Fibroblast of mammary gland (primary cell): ENCODE results near the gene ARL6IP4.

Source experiments
- DNase-seq: peaks from one replicate; pipeline ENCODE4 v3.0.0-alpha.2; 2010; ENCODE audit warnings: low read depth
- H3K4me3 ChIP-seq: 2 replicates; pipeline ENCODE4 v1.5.1; 2011; ENCODE audit warnings: low read depth, mild to moderate bottlenecking, low read length, moderate library complexity; ENCODE audit not compliant: control insufficient read depth
- TF ChIP-seq, protein P1 (sequence below): conservative IDR thresholded peaks from 2 replicates; pipeline ENCODE4 v1.5.1; 2011; ENCODE audit warnings: low read depth, low read length, inconsistent platforms; ENCODE audit not compliant: control insufficient read depth, insufficient read depth

ARL6IP4 gene

GRCh38 chr12:122996621-122997342, 16.3 kb downstream of the ARL6IP4 start:
- no peak overlapping the region for H3K4me3 ChIP-seq
- TF ChIP-seq, protein P1, sequence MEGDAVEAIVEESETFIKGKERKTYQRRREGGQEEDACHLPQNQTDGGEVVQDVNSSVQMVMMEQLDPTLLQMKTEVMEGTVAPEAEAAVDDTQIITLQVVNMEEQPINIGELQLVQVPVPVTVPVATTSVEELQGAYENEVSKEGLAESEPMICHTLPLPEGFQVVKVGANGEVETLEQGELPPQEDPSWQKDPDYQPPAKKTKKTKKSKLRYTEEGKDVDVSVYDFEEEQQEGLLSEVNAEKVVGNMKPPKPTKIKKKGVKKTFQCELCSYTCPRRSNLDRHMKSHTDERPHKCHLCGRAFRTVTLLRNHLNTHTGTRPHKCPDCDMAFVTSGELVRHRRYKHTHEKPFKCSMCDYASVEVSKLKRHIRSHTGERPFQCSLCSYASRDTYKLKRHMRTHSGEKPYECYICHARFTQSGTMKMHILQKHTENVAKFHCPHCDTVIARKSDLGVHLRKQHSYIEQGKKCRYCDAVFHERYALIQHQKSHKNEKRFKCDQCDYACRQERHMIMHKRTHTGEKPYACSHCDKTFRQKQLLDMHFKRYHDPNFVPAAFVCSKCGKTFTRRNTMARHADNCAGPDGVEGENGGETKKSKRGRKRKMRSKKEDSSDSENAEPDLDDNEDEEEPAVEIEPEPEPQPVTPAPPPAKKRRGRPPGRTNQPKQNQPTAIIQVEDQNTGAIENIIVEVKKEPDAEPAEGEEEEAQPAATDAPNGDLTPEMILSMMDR: no peak

DNA sequence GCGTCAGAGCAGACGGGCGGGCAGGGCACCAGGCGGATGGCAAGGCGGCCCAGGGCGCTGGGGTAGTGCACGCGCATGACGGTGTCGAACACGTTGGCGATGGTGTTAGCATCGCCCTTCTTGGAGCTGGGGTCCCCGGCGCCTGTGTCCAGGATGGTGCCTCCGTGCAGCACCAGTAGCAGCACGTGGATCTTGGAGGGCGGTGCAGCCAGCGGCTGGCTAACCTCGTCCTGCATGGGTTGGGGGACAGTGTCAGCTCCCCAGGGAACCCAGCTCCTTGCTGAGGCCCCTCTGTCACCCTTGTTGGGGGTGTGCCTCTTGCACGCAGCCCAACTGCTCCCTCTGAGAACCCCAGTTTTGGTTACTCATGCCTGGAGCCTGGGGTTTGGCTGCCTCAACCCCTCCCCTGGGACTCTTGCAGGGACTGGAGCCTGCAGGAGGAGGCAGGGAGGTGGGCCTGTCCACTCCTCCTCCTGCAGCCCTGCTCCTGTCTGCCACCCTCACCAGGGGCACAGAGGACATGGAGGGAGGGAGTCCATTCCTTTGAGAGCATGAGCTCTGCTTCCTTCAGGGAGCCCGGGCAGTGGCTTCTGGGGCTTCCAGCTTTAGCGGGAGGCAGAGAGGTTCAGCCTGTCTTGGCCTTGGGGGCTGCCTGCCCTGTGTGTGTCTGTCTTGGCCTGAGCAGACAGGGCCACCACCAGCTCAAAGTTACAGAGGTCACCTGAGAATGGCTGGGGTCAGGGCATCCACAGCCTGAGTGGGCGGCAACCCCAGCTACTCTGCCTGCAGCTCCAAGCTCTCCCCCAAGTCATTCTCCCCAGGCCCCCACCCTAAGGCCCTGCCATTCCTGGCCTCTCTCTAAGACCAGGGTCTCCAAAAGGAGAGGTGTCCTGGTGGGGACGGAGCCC, 17.1 kb downstream of the ARL6IP4 start:
- no peak overlapping the region for H3K4me3 ChIP-seq
- TF ChIP-seq, protein P1: no peak
- no peak for DNase-seq

More at GRCh38 chr12:122996621-122997342, 16.3 kb downstream of the ARL6IP4 start:
- no peak for DNase-seq

GRCh38 chr12:122998316-122998715, 17.8 kb downstream of the ARL6IP4 start:
- H3K4me3 ChIP-seq: no peak overlapping the region
- DNase-seq: no peak
- TF ChIP-seq, protein P1: no peak

- no peak overlapping the region for H3K4me3 ChIP-seq
- TF ChIP-seq, protein P1: no peak
- DNase-seq: no peak
Measured at GRCh38 chr12:122999196-122999946, 18.9 kb downstream of the ARL6IP4 start.

- TF ChIP-seq, protein P1: no peak
- H3K4me3 ChIP-seq: no peak overlapping the region
- DNase-seq: no peak
Measured at GRCh38 chr12:122999986-123000420, 19.5 kb downstream of the ARL6IP4 start.

- no peak for DNase-seq
- TF ChIP-seq, protein P1: no peak
- no peak overlapping the region for H3K4me3 ChIP-seq
Measured at GRCh38 chr12:123000578-123000977, 20.1 kb downstream of the ARL6IP4 start.
